RKO (cell line): Measurements from ENCODE around the gene PRRT2.
"Not testable (repeated sequence)": the region's sequence is repeated elsewhere in the genome, so short reads cannot be mapped to it uniquely, and the experiment has no call there.

ENCODE experiments used
- DNase-seq: peaks from one replicate; pipeline ENCODE4 v3.0.0-alpha.2; 2016; ENCODE audit warnings: low spot score

The PRRT2 gene

DNA sequence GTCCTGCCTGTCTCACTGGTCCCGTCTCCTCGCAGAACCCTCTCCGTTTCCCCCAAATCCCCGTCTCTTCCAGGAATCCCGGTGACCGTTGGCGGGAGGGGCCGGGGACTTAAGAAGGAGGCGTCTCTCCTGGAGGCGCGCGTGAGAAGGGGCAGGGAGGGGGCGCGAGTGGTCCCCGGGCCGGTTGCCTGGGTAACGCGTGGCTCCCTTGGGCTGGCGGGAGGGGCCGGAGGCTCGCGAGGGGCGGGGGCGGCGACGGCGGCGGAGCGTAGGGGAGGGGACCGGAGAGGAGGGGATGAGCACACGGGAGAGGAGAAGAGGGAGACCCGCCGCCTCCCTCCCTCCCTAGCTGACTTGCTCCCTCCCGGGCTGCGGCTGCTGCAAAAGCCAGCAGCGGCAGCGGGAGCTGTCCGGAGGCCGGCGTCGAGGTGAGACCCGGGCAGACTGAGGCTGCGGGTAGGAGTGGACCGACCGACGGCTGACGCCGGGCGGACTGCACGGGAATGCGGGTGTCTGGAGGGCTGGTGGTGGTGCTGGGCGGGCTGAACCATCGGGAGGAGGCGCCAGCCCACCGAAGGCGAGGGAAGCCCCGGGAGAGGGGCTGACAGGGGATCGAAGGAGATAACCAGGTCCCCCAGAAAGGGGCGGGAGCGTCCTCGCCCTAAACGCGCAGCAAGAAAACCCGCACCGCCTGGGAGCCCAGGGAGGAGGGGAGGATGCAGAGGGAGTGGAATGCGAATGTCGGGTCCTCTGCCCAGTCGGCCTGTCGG lies at the start of gene PRRT2:
PRRT2 (plus strand) TSS at position 298 of the 770 bp plus-strand sequence. CDS start 862 bp downstream, outside the sequence.
- DNase-seq, result peak; percentile 37

DNA sequence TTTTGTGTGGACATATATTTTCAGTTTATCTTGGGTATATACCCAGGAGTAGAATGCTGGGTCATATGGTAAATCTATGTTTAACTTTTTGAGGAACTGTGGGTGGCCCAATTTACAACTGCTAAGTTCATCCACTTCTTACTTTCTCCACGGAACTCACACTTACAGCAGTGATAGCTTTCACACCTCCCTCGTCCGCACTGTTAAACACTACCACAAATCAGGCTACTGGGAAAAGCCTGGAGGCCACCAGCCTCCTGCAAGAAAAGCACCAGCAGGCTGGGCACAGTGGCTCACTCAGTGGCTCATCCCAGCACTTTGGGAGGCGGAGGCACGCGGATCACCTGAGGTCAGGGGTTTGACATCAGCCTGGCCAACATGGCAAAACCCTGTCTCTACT lies 48.7 kb upstream of the PRRT2 start:
- DNase-seq, result no peak

DNA sequence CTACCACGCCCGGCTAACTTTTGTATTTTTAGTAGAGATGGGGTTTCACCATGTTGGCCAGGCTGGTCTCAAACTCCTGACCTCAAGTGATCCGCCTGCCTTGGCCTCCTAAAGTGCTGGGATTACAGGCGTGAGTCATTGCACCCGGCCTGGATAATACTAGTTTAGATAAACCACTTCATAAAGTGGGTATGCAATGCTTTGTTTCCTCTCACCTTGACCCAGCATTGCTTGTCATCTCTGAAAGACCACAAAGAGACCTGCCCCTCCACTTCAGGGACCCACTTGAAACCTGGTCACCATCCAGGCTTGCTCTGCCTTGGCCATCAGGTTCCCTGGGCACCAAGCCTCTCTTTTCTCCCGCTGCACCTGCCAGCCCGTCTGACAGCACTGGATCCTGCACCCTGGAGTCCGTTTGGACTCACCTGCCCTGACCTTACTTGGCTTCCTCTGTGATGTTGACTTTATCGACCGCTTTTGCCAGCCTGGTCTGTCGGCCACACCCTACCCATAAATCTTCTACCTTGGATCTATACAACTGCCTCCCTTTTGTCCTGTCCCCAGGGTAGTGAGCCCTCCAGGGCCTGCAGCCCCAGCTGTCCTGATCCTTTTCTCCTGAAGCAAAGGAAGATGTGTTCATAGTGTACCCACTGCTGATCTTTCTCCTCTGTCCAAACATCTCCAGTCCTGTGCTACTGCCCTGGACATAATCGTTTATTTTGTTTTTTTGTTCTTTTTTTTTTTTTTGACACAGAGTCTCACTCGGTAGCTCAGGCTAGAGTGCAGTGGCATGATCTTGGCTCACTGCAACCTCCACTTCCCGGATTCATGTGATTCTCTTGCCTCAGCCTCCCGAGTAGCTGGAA lies 46.6 kb upstream of the PRRT2 start:
- DNase-seq, result no peak

DNA sequence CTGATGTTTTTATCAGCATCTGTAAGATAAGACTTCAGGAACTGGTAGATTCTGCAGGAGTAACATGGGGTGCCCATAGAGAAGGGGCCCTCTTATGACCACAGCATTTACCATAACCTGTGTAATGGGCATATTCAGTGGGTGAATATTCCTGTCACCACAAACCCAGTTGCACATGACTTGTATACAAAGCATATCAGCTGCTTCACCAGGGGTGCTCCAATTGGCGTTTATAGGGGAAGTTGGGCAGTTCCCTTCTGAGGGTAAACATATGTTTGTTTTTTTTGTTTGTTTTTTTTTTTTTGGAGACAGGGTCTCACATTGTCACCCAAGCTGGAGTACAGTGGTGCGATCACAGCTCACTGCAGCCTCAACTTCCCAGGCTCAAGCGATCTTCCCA lies 45.4 kb upstream of the PRRT2 start:
- DNase-seq, result no peak

DNA sequence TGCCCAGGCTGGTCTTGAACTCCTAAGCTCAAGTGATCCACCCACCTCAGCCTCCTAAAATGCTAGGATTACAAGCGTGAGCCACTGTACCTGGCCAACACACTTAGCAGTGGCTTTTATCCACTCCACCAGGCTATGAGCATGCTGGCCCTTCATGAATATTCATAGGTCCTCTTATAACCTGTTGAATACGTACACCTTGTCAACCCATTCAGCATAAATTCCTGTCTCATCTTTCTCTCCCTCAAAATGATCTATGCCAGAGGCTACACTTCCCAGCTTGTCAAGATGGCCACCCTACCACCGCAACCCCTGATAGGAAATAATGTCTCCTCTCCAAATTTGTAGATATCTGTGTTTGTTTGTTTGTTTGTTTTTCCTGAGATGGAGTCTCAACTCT lies 44.9 kb upstream of the PRRT2 start:
- DNase-seq, result no peak

DNA sequence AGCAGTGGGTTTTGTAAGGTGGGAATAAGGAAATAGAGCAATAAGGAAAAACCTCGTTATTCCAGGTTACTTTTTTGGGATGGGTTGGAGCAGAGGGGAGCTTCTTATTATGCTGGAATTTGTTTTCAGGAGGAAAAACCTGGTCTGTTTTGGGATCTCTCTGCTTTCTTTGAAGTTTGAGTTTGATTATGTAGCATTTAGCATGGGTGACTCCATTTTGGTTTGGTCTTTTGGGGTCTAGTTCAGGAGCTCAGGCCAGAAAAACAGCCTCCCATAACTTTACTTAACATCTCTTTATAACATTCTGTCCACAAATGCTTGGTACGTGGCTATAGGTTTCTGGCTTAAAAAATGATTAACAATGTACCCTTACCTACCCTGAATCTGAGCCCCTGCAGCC lies 42.5 kb upstream of the PRRT2 start:
- DNase-seq, result no peak

DNA sequence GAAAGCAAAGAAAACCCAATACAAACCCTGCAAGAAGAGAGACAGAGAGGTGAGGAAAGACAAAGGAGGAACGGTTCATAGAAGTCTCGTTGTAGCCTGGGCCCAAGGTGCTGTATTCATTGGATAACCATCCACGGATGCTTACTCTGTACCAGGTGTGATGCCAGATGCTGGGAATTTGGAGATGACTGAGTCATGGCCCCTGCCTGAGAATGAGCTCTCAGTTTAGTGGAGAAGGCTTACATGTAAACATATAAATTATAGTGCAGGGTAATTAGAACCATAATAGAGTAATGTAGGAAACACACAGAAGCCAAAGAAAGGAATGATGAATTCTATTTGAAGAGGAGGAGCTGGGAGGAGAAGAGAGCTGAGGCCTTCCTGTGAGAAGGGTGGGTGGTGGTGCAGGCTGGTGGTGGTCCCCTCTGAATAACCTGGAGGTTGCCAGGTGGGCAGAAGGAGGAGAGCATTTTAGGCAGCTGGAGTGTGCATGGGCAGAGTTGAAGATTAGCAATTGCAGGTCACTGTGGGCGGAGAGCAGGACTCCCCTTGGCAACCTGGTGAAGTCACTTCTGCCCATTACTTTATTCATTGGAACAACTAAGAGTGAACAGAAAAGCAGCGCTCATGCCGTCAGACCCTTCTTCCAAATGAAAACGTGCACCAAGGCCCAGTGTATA lies 41.6 kb upstream of the PRRT2 start:
- no peak for DNase-seq

DNA sequence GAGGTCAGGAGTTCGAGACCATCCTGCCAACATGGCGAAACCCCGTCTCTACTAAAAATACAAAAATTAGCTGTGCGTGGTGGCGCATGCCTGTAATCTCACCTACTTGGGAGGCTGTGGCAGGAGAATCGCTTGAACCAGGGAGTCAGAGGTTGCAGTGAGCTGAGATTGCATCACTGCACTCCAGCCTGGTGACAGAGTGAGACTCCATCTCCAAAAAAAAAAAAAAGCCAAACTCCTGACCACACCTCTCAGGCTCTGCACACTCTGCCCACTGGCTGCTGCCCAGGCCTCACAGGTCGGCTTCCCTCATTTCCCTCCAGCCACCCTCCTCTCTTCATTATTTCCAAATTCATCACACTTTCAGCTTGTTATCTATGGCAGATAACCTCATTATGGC lies 39.7 kb upstream of the PRRT2 start:
- DNase-seq, result not testable (repeated sequence)

DNA sequence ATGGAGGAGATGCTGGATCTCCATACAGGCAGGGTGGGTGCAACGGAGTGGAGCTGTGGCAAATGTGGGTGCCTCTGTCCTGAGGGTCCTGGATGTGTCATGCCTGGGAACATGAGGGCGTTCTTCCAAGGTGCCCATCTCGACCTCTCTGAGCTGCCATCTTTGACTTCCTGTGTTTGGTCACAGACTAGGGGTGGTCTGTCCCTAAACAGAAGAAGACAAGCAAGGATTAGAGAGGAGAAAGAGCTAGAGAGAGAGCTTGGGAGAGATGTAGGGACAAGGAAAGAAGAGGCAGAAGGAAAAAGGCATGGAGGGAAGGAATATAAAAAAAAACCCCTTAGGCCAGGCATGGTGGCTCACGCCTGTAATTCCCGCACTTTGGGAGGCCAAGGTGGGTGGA lies 37.3 kb upstream of the PRRT2 start:
- no peak for DNase-seq

DNA sequence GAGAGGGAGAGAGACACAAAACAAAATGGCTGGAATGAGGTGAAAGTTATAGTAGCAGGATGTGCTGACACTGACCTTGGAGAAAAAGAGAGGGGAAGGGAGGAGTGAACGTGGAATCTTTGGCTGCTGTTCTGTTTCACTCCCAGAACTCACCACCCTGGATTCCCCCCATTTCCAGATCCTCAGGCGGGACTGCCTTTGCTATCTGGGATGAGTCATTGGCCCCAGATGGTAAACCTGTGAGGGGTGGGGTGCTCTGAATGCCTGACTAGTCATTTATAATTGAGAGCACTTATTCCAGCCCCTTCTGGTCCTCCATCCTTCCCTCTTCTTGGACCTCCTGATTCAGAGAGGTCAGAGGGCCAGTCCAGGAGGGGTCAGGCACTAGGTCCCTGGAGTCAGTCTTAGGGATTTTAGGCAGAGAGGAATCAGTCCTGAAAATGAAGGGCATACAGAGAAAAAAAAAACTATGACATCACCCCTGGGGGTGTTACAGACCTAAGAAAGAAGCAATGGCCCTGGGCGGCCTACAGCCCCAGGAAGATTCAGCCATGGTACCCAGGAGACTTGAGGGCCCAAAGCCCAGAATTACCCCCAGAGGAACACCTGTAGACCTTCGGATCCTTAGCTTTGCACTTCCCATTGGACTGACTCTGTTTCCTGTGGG lies 36.1 kb upstream of the PRRT2 start:
- no peak for DNase-seq

DNA sequence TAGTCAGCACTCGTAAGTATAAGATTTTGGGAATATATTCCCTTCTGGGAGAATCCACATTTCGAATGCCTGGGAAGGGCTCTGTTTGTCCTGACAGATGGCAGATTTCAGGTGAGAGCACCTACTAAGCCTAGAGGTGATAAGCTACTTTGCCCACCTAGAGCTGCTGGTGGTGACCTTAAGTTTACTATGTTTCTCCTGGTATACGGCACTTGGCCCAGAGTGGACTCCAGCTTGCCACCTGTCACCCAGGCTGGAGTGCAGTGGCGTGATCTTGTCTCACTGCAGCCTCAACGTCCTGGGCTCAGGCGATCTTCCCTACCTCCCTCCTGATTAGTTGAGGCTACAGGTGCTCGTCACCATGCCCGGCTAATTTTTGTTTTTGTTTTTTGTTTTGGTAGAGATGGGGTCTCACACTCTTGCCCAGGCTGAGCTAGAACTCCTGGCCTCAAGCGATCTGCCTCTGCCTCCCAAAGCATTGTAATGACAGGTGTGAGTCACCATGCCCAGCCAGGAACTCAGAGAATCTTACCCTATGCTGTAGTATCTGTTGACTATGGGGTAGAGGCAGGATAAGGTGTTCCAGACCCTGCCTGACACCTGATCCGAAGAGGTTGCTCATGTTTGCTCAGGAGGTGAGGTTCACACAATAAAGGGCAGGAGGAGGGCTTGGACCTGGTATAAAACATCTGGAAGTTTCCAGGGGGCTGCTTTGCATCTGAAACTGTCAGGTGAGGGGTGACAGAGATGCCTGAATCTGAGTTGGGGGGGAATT lies 34.2 kb upstream of the PRRT2 start, which contains the start of gene ZG16:
ZG16 (plus strand) TSS at position 681 of the 775 bp plus-strand sequence. CDS start 1,011 bp downstream, outside the sequence.
- DNase-seq, result no peak

DNA sequence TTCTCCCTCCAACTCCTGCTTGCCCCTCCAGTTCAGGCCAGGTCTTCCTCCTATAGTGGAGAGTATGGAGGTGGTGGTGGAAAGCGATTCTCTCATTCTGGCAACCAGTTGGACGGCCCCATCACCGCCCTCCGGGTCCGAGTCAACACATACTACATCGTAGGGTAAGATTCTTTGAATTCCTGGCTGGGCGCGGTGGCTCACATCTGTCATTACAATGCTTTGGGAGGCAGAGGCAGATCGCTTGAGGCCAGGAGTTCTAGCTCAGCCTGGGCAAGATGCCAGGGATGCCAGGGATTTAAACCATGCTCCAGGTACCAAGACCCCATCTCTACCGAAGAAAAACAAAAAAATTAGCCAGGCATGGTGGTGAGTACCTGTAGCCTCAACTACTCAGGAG lies 32.5 kb upstream of the PRRT2 start:
- no peak for DNase-seq

DNA sequence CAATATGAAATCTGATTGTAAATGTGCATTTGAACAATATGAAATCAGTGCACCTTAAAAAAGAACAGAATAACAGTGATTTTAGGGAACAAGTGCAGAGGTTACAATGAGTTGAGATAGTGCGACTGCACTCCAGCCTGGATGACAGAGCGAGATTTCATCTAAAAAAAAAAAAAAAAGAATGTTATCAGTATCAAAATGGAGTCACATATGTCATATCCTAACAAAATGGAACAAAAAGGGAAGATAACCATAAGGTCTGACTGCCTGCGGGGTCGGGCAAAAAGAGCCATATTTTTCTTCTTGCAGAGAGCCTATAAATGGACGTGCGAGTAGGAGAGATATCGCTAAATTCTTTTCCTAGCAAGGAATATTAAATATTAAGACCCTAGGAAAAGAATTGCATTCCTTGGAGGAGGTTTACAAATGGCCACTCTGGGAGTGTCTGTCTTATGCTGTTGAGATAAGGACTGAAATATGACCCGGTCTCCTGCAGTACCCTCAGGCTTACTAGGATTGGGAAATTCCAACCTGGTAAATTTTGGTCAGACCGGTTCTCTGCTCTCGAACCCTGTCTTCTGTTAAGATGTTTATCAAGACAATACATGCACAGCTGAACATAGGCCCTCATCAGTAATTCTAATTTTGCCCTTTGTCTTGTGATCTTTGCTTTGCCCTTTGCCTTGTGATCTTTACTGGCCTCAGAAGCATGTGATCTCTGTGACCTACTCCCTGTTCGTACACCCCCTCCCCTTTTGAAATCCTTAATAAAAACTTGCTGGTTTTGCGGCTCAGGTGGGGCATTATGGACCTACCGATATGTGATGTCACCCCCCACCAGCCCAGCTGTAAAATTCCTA lies 28.7 kb upstream of the PRRT2 start:
- not testable (repeated sequence) for DNase-seq

DNA sequence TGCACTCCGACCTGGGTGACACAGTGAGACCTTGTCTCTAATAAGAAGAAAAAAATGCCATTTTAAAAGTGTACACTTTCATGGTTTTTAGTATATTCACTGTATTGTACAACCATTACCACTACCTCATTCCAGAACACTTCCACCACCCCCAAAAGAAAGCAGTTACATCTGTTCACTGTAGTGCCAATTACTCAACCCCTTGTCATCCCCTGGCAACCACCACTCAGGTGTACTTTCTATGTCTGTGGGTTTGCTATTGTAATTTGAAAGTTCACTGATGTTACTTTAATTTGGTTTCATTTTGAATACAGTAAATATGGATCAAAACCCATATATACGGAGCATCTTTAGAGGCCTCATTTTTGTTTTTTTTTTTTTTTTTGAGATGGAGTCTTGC lies 27.8 kb upstream of the PRRT2 start:
- DNase-seq, result no peak

DNA sequence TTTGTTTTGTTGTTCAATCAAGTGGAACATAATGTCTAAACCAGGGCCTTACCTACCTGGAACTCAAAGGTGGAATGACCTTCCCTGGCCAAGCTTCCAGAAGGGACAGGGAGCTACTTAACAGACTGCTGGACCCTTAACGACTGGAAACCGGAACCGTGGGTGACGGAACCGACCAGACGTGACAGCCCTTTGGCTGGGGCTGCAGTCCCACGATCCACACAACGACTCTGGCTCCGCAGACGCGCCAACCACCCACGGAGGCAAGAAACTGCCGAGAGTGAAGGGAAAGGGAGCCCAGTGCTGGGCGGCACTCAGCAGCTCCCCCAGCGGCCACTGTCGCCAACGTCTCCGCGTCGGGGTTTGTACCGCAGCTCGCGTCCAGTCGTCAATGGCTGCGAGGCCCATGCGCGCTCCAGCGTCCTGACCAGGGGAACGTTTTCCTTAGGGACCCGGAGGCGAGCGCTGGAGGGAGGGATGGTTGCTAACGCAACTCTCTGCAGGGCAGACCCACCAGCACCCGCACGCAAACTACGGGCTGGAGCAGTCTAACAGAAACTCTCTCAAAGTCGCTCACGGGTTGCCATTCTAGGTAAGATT lies 27.0 kb upstream of the PRRT2 start:
- no peak for DNase-seq

DNA sequence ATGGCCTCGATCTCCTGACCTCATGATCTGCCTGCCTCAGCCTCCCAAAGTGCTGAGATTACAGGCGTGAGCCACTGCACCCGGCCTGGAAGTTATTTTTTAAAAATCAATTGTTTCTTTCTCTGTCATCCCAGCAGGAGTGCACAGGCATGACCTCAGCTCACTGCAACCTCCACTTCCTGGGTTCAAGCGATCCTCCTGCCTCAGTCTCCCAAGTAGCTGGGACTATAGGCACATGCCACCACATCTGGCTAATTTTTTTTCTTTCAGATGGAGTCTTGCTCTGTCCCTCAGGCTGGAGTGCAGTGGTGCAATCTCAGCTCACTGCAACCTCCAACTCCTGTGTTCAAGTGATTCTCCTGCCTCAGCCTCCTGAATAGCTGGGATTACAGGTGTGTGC lies 24.8 kb upstream of the PRRT2 start:
- DNase-seq, result not testable (repeated sequence)

DNA sequence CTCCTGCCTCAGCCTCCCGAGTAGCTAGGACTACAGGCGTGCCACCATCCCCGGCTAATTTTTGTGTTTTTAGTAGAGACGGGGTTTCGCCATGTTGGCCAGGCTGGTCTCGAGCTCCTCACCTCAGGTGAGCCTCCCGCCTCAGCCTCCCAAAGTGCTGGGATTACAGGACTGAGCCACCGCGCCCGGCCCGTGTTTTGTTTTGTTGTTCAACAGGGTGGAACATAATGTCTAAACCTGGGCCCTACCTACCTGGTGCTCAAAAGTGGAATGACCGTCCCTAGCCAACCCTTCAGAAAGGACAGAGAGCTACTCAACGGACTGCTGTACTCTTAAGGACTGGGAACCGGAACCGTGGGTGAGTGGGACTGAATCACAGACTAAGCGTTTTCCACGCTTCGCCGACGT lies 22.2 kb upstream of the PRRT2 start:
- no peak for DNase-seq

DNA sequence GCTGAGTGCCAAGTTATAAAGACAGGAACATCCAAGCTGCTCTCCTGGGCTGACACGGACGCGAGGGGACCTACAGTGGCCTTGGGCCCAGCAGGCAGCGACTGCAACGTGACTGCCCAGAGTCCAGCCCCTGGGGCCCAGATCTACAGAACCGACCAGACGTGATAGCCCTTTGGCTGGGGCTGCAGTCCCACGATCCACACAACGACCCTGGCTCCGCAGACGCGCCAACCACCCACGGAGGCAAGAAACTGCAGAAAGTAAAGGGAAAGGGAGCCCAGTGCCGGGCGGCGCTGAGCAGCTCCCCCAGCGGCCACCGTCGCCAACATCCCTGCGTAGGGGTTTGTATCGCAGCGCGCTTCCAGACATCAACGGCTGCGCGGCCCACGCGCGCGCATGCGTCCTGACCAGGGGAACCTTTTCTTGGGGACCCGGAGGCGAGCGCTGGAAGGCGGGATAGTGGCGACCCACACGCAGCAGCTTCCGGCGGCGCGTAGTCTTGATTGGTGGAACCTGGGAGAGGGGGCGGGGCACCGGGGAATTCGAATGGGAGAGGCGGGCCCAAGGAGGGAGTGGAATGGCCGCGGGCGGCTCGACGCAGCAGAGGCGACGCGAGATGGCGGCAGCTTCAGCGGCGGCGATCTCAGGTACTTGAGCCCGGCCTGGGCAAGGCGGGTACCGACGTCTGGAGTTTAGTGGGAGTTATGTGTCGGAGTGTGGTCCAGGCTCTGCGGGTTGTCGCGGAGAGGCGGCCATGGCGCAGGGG lies 21.6 kb upstream of the PRRT2 start, which contains the start of gene KIF22:
KIF22 (plus strand) TSS at position 569 of the 766 bp plus-strand sequence; CDS start at position 578, 9 bp downstream.
- peak; percentile 98 for DNase-seq
